GM18520 (cell line): ENCODE data around the gene PLCB1.
"Not testable (repeated sequence)": the region's sequence is repeated elsewhere in the genome, so short reads cannot be mapped to it uniquely, and the experiment has no call there.

Experiments
- ATAC-seq: cut with Tn5 transposase; IDR thresholded peaks from one replicate; pipeline ENCODE4 v1.9.1; 2021; ENCODE audit not compliant: unreplicated experiment

The PLCB1 gene

DNA sequence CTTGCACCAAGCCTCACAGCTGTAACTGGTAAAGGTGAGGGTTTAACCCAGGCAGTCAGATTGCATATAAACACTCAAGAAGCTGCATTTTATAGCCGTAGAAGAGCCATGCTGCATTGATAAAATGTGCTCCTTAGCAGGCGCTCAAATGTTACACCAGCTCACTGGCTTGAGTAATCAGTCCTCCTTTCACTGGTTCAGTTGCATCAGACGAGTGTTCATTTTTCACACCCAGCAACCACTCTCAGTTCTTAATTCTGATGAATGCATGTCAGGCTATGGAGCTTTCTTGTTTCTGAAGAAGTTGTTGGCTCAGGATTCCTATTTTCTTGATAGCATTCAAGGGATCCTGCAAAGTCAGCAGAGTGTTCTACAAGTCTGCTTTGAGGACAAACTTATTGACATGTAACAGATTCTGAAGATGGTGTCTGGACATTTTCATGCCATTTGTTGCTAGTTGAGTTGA, 198.3 kb downstream of the PLCB1 start:
- ATAC-seq: no peak

DNA sequence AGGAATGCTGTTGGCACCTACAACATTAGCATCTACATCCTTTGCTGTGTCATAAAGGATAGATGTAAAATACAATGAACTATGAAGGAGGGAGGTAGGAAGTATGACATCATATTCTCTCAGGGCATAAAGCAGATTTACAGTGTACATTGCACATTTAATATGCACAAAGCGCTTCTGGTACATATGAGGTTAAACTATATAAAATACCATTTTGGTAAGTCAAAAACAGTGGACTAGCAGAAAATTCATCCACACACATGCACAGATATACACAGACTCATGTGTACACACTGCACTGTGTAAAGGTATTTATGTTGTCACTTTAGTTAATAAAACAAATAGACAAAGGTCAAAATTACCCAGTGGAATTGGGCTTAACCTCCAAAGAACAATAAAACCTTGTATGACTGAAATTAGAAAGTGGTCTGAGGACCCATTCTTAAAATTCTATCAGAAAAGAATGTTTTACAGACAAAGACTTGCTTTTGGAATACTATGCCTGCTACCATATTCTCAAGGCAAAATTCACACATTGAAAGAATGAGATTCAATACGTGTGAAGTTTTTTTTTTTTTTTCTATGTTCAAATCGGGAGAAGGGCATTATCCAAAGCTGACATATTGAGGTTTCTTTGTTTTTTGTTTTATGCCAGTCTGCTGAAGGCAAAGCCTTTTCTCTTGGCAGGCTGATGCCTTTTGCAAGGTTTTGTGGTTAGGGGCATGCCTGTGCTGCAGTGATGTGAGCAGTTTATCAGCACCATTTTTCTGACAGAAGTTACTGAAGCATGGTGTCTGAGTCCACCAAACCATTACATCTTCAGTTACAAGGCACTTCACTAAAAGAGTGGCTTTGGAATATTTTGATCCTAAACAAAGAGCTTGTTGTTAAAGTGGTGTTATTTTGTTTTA, 199.0 kb downstream of the PLCB1 start:
- no peak for ATAC-seq

DNA sequence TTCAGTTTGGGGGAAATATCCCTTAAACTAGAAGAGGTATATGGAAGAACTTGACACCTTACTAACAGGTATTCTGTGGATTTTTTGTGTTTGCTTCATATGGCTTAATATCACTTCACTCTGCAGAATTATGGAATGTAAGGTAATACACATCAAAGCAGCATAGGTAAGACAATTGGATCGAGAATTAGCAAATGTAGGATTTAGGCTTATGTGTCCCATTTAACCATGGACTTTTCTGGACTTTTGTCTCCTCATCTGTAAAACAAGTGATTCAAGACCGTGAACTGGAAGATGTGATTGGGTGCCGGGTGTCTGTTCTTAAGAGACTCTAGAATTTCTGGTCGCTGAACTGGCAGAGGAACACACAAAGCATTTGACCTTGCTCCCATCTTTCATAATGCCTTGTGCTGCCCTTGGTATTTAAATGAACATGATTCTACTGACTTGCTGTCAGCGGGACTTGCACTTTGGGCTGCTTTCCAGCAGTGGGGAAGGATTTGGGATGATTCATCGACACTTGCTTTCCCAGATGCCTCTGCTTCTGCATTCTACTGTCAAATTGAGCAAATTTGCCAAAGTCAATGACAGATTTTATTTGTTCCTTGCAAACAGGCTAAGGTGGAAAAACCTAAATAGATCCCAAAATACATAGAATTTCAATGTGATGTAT, 199.8 kb downstream of the PLCB1 start:
- no peak for ATAC-seq

DNA sequence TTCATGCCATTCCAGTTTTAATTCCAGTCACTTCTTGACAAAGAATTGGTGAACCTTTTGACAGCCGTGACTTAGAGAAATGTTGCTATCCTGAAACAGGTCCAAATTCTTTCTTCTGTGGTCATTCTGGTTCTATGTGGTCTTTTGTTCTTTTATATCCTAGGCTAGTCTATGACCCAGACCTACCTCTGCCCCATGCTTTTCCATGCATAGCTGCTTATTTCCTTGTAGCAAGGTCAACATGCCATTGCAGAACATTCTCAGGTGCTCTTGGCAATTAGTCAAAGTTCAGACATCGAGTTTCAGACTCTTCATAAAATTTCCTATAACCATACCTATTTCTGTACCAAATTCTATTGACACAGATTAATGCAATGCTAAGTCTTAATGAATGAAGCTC, 202.6 kb downstream of the PLCB1 start:
- ATAC-seq: no peak

DNA sequence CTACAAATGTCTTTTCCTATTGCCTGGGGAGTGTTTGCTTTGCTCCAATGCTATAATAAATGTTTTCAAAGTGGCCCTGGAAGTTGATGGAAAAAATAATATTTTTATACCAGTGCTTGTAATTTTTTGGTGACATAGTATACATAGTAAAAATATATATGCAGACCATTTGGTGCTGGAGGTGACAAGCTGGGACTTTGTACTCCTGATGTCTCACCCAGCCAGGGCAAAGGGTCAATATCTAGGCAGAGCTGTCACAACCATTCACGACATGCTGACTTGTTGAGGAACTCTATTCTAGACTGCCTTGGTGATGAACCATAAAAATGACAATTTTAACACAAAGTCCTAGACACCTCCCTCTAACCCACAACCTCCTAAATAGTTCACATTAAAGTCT, 203.0 kb downstream of the PLCB1 start:
- ATAC-seq: no peak

DNA sequence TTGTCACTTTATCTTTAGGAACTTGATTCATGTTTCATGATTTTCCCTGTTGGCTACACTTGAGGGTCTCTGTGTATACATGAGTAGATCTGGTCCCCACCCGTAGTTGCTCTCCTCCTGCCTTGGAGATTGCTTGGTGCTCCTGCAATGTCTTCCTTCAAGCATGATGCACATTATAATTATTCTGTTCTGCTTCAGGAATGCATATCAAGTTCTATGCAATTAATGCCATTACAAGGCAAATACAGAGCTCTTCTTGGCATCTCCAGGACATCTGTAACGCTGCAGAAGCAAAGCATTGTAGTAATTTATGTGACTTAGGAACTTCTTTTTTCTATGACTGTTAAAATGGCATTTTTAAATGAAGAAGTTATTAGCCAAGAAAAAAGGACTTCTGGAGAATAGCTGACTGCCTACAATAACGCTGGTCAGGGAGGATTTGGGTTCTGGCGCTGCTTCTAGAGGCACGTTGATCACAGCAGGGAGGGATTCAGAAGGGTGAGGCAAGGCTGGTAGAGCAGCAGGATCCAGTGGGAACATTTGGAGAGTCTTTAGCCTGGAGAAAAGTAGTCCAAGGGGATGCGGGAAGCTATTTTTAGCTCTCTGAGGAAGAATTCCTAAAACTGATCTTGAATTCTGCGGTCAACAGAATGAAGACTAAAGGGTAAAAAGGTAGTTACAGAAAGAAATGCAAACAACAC, 203.6 kb downstream of the PLCB1 start:
- ATAC-seq: no peak

DNA sequence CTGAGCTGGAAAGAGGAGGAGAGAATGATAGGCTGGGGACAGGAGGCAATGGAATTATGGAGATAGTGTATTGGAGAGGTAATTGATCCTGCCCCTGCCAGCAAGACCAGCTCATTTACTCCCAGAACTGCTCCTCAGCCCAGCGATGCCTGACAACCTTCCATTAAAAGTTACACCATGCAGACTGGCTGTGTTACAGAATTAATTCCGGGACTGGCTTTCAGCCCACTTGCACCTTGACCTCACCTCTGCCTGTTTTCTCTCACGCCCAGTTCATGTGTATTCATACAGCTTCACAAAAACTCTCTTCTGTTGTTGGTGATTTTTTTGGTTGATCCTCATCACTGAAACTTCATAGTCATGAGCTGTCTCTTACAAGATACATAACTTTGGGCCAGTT, 207.3 kb downstream of the PLCB1 start:
- no peak for ATAC-seq

DNA sequence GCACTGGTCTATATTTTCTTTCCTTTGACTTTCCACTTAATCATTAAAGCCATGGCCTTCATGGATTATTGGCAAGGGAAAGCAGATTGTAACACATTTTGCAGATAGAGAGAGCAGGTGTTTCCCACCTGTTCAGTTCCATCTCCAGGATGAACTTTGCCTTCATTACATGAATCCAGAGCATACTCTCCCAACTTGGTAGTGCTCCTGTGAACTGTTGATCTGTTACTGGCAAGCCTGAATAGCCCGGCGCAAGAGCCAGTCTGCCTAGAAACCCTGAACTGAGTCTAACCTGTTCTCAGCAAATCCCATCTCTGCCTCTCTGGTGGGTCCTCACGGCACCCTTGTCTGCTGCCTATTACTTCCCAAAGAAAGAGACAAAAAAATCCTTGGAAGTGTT, 210.3 kb downstream of the PLCB1 start:
- no peak for ATAC-seq

DNA sequence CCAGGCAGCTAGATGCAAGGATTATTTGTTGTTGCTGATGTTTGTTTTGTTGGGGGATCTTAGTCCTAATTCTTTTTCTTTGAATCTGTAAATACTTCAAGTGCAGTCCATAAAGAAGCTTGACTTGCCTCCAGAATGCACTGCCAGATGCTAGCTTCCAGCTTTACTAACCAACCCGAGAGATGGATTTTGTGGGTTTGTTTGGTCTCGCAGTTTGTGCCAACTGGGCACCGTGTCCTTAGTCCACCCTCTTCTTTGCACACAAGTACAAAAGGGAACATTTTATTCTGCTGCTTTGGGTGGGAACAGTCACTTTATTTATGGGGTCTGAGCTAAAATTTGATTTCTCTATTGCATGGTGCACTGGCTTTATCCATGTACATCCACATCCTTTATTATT, 212.0 kb downstream of the PLCB1 start:
- ATAC-seq: no peak

DNA sequence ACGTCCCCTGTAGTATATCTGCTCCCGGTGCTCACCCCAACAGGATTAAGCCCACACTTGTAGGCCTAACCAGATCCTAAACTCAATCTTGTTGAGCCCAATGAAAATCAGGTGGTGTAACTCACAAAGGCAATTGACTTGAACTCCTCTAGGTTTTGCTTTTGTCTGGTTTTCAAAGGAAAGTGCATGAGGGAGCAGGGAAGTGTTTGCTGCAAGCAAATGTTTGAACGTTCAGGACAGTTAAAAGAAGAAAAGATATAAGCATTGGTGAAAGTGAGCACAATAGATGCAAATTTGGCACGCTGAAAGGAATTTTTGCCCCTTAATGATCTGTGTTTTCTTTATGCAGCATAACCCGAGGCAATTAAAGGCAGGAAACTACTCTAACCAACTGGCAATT, 212.6 kb downstream of the PLCB1 start:
- no peak for ATAC-seq

DNA sequence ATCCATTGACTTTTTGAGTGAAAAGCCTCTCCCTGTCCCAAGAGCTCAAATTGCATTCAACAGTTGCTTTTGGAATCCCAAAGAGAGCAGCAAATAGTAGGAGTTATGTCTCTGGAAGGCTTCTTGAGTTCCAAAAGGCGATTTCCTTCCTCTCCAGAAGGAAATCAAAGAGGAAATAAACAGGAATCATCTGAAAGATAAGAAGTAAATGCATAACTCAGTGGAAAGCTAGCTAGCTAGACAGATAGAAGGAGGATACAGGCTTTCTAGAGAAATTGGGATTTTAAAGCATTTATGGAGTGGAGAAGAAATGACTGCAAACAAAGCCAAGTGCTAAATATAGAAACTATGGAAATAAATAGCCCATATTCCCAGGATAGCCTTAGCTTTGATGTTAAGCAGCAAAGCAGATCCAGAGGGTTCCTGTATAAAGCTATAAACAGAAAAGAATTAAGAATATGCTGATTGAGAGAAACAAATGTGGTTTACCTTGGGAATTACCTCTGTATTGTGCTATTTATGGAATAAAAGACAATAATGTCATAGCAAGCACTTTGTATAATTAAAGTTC, 214.7 kb downstream of the PLCB1 start:
- ATAC-seq: no peak

DNA sequence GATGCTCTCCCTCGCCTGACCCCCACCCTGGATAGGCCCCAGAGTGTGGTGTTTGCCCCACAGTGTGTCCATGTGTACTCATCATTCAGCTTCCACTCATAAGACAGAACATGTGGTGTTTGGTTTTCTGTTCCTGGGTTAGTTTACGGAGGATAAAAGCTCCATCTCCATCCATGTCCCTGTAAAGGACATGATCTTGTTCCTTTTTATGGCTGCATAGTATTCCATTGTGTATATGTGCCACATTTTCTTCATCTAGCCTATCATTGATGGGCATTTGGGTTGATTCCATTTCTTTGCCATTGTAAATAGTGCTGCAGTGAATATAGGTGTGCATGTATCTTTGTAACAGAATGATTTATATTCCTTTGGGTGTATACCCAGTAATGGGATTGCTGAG, 218.2 kb downstream of the PLCB1 start:
- not testable (repeated sequence) for ATAC-seq

DNA sequence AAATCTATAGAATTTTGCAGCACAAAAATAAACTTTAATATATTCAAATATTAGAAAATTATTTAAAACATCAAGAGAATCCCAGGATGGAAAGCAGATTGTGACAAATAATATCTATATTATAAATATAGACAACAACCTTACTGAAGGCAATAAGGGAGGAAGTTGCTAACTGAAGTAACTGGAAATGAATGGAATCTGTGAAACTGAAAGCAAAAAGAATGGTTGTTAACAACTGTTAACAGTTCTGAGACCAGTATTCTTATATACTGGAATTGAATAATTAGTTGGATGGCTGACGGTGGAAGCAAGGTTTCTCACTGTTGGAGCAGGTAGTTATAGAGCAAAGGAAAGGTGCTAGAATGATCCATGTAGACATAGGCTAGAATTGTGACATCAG, 220.4 kb downstream of the PLCB1 start:
- ATAC-seq: no peak

DNA sequence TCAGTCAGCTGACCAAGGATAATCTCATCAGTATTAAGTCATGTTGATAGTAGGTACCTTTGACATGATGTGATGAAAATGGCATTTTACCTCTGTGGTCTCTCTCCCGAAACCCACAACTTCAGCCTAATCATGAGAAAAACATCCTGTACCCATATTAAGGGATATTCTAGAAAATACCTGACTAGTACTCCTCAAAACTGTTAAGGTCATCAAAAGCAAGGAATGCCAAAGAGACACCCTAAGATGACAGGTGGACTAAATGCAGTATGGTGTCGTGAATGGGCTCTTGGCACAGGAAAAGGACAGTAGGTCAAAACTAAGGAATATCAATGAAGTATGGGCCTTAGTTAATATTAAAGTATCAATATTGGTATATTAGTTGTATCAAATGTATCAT, 221.4 kb downstream of the PLCB1 start:
- no peak for ATAC-seq

DNA sequence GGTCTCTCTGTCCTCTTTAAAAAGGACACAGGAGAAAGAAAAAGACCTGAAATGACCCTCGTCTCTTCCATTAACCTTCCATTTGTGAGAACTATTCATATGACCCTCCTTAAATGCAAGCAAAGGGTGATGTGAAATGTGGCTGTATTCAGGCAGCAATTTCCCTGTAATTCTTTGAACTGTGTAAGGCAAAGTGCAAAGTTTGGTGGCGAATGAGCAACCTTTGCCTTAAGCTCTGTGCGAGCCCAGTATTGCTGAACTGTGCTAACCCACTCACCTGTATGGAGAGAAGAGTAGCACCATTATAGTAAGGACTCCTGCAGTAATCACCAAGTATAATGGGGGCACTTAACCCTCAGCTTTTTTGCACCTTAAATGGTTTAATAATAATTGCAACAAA, 223.4 kb downstream of the PLCB1 start:
- ATAC-seq: no peak

DNA sequence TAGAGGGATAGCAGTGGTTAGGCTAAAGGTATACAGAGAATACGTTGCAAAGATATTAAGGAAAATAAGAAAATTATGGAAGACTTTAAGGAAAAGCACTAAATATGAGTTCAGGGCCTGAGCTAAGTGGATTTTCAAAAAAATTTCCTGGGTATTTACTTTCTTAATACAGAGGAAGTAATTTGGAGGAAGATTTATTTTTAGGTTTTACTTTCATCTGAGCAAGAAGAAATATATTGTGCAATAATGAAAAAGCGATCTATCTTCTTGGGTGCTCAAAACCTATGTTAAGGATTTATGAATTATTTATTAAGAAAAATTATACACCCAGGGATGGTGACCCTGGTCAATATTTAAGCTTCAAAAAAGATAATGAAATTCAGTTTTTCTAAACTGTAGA, 224.7 kb downstream of the PLCB1 start:
- ATAC-seq: no peak

DNA sequence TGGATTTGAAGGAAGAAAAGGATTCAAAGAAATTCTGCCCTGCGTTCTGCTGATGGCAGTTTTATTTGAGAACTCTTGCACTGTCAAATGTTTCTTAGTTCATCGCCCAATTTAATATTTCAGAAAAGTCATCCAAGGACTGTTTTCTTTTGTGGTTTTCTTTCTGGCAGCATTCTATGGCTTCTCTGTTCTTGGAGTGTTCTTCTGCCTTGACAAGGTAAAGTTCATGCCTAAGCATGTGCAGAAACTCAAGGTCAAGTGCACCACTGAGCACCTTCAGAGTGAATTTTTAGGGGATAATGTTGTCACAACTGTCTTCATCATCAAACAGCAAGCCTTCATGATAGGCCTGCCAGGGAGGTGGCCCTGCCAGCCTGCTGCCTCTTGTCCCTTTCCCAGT, 225.6 kb downstream of the PLCB1 start:
- ATAC-seq: no peak

DNA sequence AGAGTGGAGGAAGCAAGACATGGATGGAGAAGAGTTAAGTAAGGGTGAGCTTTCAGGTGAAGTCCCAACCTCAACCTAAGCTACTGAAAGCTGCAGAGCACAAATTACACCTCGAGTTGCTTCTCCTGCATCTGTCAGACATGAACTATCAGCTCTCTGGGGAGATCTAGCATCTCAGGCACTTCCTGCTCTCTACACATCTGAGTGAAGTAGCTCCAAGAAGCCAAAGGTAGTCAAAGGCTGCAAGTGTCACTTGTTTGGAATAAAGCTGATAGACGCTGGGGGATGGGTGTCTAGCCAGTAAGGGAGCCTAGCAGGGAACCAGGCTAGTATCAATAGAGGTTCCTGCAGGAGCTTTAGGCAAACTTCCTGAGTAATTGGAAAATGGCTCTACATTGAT, 228.0 kb downstream of the PLCB1 start:
- ATAC-seq: no peak

DNA sequence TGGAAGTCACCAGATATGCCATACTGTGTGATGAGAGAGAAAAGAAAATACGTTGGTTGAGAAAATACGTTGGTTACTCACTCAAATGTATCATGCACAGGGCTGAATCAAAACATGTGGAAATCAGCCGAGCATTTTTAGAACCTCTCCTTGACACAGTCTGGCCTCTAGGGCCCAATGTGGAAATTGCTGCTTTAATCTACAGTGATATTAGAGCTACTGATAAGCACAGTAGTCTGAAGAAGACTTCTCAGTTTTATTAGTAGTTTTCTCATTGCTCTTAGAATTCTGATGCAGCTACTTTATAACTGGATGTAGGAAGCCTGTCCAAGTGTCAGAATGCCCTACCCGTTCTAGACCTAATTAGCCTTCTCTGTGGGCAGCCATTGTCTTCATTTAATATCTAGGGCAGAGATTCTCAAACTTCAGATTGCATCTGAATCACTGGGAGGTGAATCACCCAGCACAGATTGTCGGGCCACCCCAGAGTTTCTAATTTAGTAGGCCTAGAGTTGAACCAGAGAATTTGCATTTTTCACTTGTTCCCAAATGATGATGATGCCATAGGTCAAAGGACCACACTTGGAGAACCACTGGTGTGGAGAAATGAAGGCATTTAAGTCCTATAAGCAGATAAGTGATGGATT, 229.1 kb downstream of the PLCB1 start:
- peak; percentile 54 for ATAC-seq

DNA sequence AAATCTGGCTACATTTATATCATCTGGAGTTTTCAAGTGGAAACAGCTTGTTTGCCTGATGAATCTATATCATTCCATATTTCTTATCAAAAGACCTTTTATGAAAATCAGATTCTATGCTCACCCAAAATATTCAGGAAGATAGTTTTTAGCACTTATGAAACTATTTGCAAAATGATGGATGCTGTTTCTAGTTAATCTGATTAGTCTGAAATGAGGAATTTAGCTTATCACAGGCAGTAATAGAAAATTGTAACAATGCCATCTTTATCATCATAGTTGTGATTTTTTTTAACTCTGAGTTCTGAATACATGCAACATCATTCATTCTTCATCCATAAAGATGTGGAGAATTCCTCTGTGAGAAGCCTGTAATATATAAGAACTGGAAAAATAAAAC, 229.7 kb downstream of the PLCB1 start:
- ATAC-seq: no peak

DNA sequence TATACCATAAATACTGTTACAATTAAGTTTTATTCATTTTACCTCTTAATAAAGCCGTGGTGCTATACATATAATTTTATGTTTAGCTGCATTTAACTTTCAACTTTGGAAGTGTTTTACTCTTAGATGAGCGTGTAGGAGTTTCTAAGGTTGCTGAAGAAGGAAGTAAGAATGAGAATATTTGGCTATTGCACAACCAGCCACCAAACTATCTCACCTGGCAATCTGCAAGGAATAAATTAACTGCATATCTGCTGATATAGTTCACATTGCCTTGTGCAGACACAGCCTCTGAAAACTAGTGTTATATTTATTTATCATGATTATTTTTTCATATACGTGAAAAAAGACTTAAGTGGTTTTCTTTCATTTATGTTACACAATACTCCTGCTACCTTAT, 230.4 kb downstream of the PLCB1 start:
- no peak for ATAC-seq
